Breast epithelium (tissue), 4 donors: ENCODE data around the gene KANK2. TPM values are rescaled to one million over a fixed set of nuclear protein-coding genes. Genes with fewer than 3 reads are reported as not detected.

Experiments used
- DNase-seq, 2 donors: peaks; one replicate each; pipeline ENCODE4 v3.0.0-alpha.2; 2019; ENCODE audit warnings: low spot score in 2 of 2
- H3K27ac ChIP-seq, 2 donors: fragments of 200-600 bp; sonication (generic) in 1 of 2; one replicate each; pipeline ENCODE4 v1.5.1; 2016 to 2019; ENCODE audit warnings: mild to moderate bottlenecking in 1 of 2
- H3K27me3 ChIP-seq, 2 donors: fragments of 200-600 bp; sonication (generic) in 1 of 2; one replicate each; pipeline versions ENCODE4 v1.5.1 to v1.6.0; 2017 to 2019; ENCODE audit warnings: control low read depth in 1 of 2, mild to moderate bottlenecking in 1 of 2
- H3K36me3 ChIP-seq: fragments of 200-600 bp; one replicate; pipeline ENCODE4 v1.5.1; 2019
- H3K4me1 ChIP-seq, 2 donors: fragments of 200-600 bp; sonication (generic); one replicate each; pipeline ENCODE4 v1.5.1; 2016 to 2019; ENCODE audit warnings: control low read depth in 1 of 2
- H3K4me3 ChIP-seq, 3 donors: fragments of 200-600 bp; sonication (generic); 1 replicate in 2 of 3; 2 replicates in 1 of 3; pipeline ENCODE4 v1.5.1; 2016 to 2019; ENCODE audit warnings: mild to moderate bottlenecking in 3 of 3, moderate library complexity in 2 of 3
- H3K9me3 ChIP-seq, 2 donors: fragments of 200-600 bp; sonication (generic) in 1 of 2; one replicate each; pipeline ENCODE4 v1.5.1; 2016 to 2019; ENCODE audit warnings: control low read depth in 1 of 2
- CTCF ChIP-seq, 3 donors: fragments of 450-650 bp; IDR thresholded peaks; one replicate each; pipeline ENCODE4 v1.5.1; 2016 to 2017; ENCODE audit warnings: antibody characterized with exemption in 3 of 3, mild to moderate bottlenecking in 3 of 3, moderate library complexity in 3 of 3
- POLR2A ChIP-seq: fragments of 450-650 bp; IDR thresholded peaks from one replicate; pipeline ENCODE4 v1.6.1; 2016; ENCODE audit warnings: antibody characterized with exemption, mild to moderate bottlenecking, moderate library complexity
- POLR2AphosphoS5 ChIP-seq, 3 donors: sonication (generic); formaldehyde crosslinking; IDR thresholded peaks; one replicate each; pipeline ENCODE4 v1.6.1; 2017; ENCODE audit warnings: antibody characterized with exemption in 3 of 3
- intact Hi-C: fragments of 100-400 bp; cut with DNase I; formaldehyde crosslinking; loops from one replicate; pipeline ENCODE4 v1.15.1; 2023; ENCODE audit warnings: low total_unique reads
- total RNA-seq, 3 donors: library from RNA; depleted of rRNA; stranded (reverse); fragments of >200 nt; gene quantifications; one replicate each; pipeline ENCODE4 v1.1.0, GENCODE V29; 2016

KANK2 gene
- total RNA-seq, 3 donors from 2014 or later = 142 to 477 (median 197) TPM

GRCh38 chr19:11224429-11224828 is 27.1 kb upstream of the KANK2 start:
- Histone ChIP-seq H3K27ac (no peak overlapping the region), H3K27me3 (no peaks in the 10 kb centered on the region), H3K4me3 (no peak overlapping the region), H3K4me1 (no peaks in the 10 kb centered on the region), H3K36me3 (no peaks in the 10 kb centered on the region), H3K9me3 (peaks cover 13 to 18% of the 10 kb centered on the region in 2 donors)
- TF ChIP-seq POLR2A = no peak
- intact Hi-C loops = no loop called here
- no peak for DNase-seq

DNA sequence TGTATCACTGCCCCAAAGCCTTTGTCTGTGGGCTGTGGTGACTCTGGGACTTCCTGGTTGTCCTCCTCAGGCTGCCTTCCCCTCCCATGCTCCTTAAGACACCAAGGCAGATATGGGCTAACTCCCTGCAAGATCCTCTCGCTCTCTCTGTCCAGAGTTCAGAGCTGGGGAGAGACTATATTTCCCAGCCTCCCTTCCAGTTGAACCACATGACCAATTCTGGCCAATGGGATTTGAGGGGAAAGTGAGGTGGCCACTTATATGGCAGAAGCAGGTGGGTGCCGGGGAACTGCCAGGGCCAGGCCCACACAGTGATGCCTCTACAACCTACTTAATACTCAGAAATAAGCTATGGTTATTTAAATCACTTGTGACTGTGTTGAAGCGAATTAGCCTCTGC is 25.9 kb upstream of the KANK2 start:
- no peaks in the 10 kb centered on the region for H3K36me3 ChIP-seq
- intact Hi-C loops = no loop called here
- H3K4me3 ChIP-seq = no peak overlapping the region
- no peak overlapping the region for H3K27ac ChIP-seq
- H3K27me3 ChIP-seq = no peaks in the 10 kb centered on the region
- H3K9me3 ChIP-seq = peaks cover 13 to 18% of the 10 kb centered on the region in 2 donors
- TF ChIP-seq CTCF (IDR thresholded peaks at IDR 0.05) = no peak
- TF ChIP-seq POLR2AphosphoS5 (IDR thresholded peaks at IDR 0.05) = no peak
- no peak for TF ChIP-seq POLR2A
- no peaks in the 10 kb centered on the region for H3K4me1 ChIP-seq
- DNase-seq = no peak

DNA sequence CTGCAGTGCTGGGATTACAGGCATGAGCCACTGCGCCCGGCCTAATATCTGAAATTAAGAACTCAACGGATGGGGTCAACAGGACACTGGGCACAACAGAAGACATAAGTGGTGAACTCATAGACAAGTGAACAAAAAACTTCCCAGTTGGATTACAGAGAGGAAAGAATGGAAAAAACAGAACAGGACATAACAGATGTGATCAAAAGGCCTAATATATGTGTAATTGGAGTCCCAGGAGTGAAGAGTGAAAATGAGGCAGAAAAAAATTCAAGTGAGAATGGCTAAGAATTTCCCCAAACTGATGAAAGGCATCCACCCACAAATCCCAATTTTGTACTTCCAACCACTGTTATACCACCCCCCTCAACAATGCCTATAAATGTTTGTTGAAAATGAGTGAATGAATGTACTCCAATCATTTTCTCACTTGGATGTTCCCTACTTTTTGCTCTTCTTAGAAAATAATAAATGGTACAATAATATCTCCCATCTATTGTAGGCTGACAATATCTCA is 23.8 kb upstream of the KANK2 start:
- no peak for DNase-seq
- H3K36me3 ChIP-seq = no peaks in the 10 kb centered on the region
- no peak overlapping the region for H3K4me3 ChIP-seq
- intact Hi-C loops = no loop called here
- TF ChIP-seq POLR2A = no peak
- TF ChIP-seq POLR2AphosphoS5 (IDR thresholded peaks at IDR 0.05) = no peak
- no peak for TF ChIP-seq CTCF (IDR thresholded peaks at IDR 0.05)
- H3K4me1 ChIP-seq = no peaks in the 10 kb centered on the region
- no peak overlapping the region for H3K27ac ChIP-seq
- peaks cover 13 to 18% of the 10 kb centered on the region in 2 donors for H3K9me3 ChIP-seq
- H3K27me3 ChIP-seq = no peaks in the 10 kb centered on the region

DNA sequence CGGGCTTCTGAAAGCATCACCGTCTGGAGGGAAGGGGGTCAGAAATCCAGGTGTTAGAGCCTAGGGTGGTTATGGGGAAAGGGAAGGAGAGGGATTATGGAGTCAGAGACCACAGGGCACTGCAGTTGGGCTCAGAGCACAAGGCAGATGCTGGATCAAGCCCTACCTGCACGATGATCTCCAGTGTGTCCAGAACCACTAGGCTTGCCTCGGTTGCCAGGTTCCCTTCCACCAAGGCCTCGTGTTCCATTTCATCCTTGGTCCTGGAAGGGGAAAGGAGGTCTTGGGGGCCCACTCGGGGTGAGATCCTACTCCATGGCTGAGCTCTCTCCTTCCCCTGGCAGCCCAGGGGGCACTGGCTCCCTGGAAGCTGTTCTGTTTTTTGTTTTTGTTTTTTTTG is 17.0 kb upstream of the KANK2 start:
- no peaks in the 10 kb centered on the region for H3K9me3 ChIP-seq
- TF ChIP-seq CTCF (IDR thresholded peaks at IDR 0.05) (no peak), POLR2A (no peak), POLR2AphosphoS5 (IDR thresholded peaks at IDR 0.05) (no peak)
- no peaks in the 10 kb centered on the region for H3K36me3 ChIP-seq

DNA sequence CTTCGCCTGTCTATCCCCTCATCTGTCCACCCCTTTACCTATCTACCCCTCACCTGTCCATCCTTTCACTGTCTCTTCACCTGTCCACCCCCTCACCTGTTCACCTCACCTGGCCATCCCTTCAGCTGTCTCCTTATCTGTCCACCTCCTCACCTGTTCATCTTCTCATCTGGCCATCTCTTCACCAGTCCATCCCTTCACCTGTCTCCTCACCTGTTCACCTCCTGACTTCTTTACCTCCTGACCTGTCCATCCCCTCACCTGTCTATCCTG is 13.2 kb upstream of the KANK2 start:
- Histone ChIP-seq H3K9me3 (no peaks in the 10 kb centered on the region), H3K27ac (peak overlapping the region in 1 of 2 donors; percentile 38)
- intact Hi-C loops = no loop called here

More for the DNA sequence above, 17.0 kb upstream of the KANK2 start:
- no peak overlapping the region for H3K4me3 ChIP-seq
- H3K27ac ChIP-seq = no peak overlapping the region
- no peaks in the 10 kb centered on the region for H3K27me3 ChIP-seq
- no peak for DNase-seq
- H3K4me1 ChIP-seq = no peaks in the 10 kb centered on the region
- intact Hi-C loops = loop anchor here (1.0 kb wide), 1 partner anchor 26 kb away; no protein-coding TSS in a partner anchor

More for the DNA sequence above, 13.2 kb upstream of the KANK2 start:
- DNase-seq = no peak
- Histone ChIP-seq H3K4me3 (no peak overlapping the region), H3K36me3 (no peaks in the 10 kb centered on the region), H3K27me3 (no peaks in the 10 kb centered on the region), H3K4me1 (no peaks in the 10 kb centered on the region)
- no peak for TF ChIP-seq POLR2A
- TF ChIP-seq CTCF (IDR thresholded peaks at IDR 0.05) = no peak
- TF ChIP-seq POLR2AphosphoS5 (IDR thresholded peaks at IDR 0.05) = no peak
